GM12891 (cell line): ENCODE results near the gene GLRX2.

Source experiments
- POLR2A ChIP-seq: IDR thresholded peaks from 2 replicates; pipeline ENCODE4 v1.6.1; 2011; ENCODE audit warnings: low read depth, low read length, control low read depth
- POLR2AphosphoS5 ChIP-seq: IDR thresholded peaks from 2 replicates; pipeline ENCODE4 v1.6.1; 2011; ENCODE audit warnings: low read depth, low read length, control low read depth
- POU2F2 ChIP-seq: IDR thresholded peaks from 2 replicates; pipeline ENCODE4 v1.6.1; 2011; ENCODE audit warnings: low read depth, mild to moderate bottlenecking, control low read depth, low read length, moderate library complexity
- TAF1 ChIP-seq: IDR thresholded peaks from 2 replicates; pipeline ENCODE4 v1.6.1; 2011; ENCODE audit warnings: low read depth, low read length, control low read depth

DNA sequence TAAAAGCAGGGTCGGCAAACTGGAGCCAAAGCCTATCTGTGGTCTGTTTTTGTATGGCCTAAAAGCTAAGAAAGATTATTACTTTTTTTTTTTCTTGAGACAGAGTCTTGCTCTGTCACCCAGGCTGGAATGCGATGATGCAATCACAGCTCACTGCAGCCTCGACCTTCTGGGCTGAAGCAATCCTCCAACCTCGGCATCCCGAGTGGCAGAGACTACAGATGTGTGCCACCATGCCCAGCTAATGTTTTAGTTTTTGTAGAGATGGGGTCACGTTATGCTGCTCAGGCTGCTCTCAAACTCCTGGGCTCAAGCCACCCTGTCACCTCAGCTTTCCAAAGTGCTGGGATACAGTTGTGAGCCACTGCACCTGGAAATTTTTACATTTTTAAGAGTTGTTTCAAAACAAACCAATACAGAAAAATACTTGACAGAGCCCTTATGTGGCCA lies 6.5 kb upstream of the GLRX2 start:
- TF ChIP-seq POU2F2 = no peak
- no peak for TF ChIP-seq POLR2AphosphoS5
- no peak for TF ChIP-seq POLR2A
- TF ChIP-seq TAF1 = no peak
